ENCODE data around the gene SLC4A1AP. TPM values are rescaled to one million over a fixed set of nuclear protein-coding genes. Genes with fewer than 3 reads are reported as not detected.

SLC4A1AP gene
- polyA plus RNA-seq, 1 of the 3 experiments (the other 2 are of a cell fraction), result 9.4 TPM

- TF ChIP-seq REST (IDR thresholded peaks at IDR 0.05; ENCODE audit: low read depth, low read length), result no peak
Measured at GRCh38 chr2:27730261-27730662, 66.6 kb downstream of the SLC4A1AP start (continued).

- Histone ChIP-seq H3K4me1 (ENCODE audit: control insufficient read depth in 1 of 2, insufficient read depth in 2 of 2, low read depth in 1 of 2, low read length in 1 of 2) (no peaks in the 10 kb centered on the region), H3K27ac (ENCODE audit: low read depth in 2 of 2, low read length in 1 of 2) (no peak overlapping the region), H3K9me3 (no peaks in the 10 kb centered on the region), H3K4me3 (ENCODE audit: low read depth in 2 of 2, low read length in 1 of 2) (no peak overlapping the region), H3K4me2 (no peak overlapping the region), H4K20me1 (ENCODE audit: insufficient read depth) (no peaks in the 10 kb centered on the region), H3K36me3 (replicated peaks in 1 of 2; ENCODE audit: control insufficient read depth in 1 of 2, insufficient read depth in 2 of 2, low read length in 1 of 2) (no peaks in the 10 kb centered on the region), H3F3A (replicated peaks; ENCODE audit: insufficient read depth) (no peaks in the 10 kb centered on the region), H3K9ac (no peak overlapping the region), H3K9me2 (no peaks in the 10 kb centered on the region), H3K27me3 (ENCODE audit: insufficient read depth) (no peaks in the 10 kb centered on the region), H3K79me2 (ENCODE audit: insufficient read depth) (no peaks in the 10 kb centered on the region), H2AFZ (ENCODE audit: low read depth) (no peak overlapping the region)
- POLR2A ChIA-PET, result no interaction called here
- CTCF ChIA-PET, result interaction anchor here (1.4 to 3.8 kb wide), 5 partner anchors 8 to 48 kb away, joined by 3 to 29 read pairs (median 9); no protein-coding TSS in a partner anchor
- no peak for TF ChIP-seq FOXJ3 (CRISPR knock-in tag; IDR thresholded peaks at IDR 0.05)
- no peak for TF ChIP-seq JUND (IDR thresholded peaks at IDR 0.05)
- TF ChIP-seq MXI1 (IDR thresholded peaks at IDR 0.05; ENCODE audit: low read depth, low read length), result no peak
- TF ChIP-seq MAX (IDR thresholded peaks at IDR 0.05; ENCODE audit: low read depth), result no peak
- no peak for TF ChIP-seq RFX5 (IDR thresholded peaks at IDR 0.05; ENCODE audit: low read length)
- no peak for TF ChIP-seq MEF2A (IDR thresholded peaks at IDR 0.05; ENCODE audit: borderline replicate concordance, low read depth)
- TF ChIP-seq POLR2AphosphoS5 (IDR thresholded peaks at IDR 0.05; ENCODE audit: low read depth, low read length), result no peak
- no peak for TF ChIP-seq EP300 (IDR thresholded peaks at IDR 0.05; ENCODE audit: borderline replicate concordance in 1 of 2, low read depth in 1 of 2, low read length in 1 of 2)
- TF ChIP-seq, protein P1, sequence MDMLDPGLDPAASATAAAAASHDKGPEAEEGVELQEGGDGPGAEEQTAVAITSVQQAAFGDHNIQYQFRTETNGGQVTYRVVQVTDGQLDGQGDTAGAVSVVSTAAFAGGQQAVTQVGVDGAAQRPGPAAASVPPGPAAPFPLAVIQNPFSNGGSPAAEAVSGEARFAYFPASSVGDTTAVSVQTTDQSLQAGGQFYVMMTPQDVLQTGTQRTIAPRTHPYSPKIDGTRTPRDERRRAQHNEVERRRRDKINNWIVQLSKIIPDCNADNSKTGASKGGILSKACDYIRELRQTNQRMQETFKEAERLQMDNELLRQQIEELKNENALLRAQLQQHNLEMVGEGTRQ (IDR thresholded peaks at IDR 0.05; ENCODE audit: borderline replicate concordance, low read depth, low read length), result no peak
- TF ChIP-seq, protein P2, sequence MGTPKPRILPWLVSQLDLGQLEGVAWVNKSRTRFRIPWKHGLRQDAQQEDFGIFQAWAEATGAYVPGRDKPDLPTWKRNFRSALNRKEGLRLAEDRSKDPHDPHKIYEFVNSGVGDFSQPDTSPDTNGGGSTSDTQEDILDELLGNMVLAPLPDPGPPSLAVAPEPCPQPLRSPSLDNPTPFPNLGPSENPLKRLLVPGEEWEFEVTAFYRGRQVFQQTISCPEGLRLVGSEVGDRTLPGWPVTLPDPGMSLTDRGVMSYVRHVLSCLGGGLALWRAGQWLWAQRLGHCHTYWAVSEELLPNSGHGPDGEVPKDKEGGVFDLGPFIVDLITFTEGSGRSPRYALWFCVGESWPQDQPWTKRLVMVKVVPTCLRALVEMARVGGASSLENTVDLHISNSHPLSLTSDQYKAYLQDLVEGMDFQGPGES (IDR thresholded peaks at IDR 0.05; ENCODE audit: low read depth, low read length), result no peak
- no peak for TF ChIP-seq SMC3 (IDR thresholded peaks at IDR 0.05; ENCODE audit: low read depth, low read length)
- TF ChIP-seq TEAD4 (IDR thresholded peaks at IDR 0.05; ENCODE audit: borderline replicate concordance, insufficient read depth), result no peak
- TF ChIP-seq ELF1 (IDR thresholded peaks at IDR 0.05), result no peak
- TF ChIP-seq GABPA (IDR thresholded peaks at IDR 0.05; ENCODE audit: low read depth), result no peak
- TF ChIP-seq NRF1 (IDR thresholded peaks at IDR 0.05; ENCODE audit: low read depth, low read length), result no peak
- TF ChIP-seq RXRA (IDR thresholded peaks at IDR 0.05; ENCODE audit: borderline replicate concordance, low read depth), result no peak
- TF ChIP-seq FOXM1 (IDR thresholded peaks at IDR 0.05; ENCODE audit: low read depth), result no peak
- no peak for TF ChIP-seq NFIC (IDR thresholded peaks at IDR 0.05; ENCODE audit: borderline replicate concordance)
- WGBS (ENCODE audit: low lambda C conversion rate), result 79% methylated on average over 4 of the region's 4 CpGs
- no peak for DNase-seq
Measured at GRCh38 chr2:27730980-27731691, 67.4 kb downstream of the SLC4A1AP start.

Data from SK-N-SH (cell line).